NCI-H748 treated with DMSO at 0.1 percent for 48 hours (cell line): ENCODE measurements around the gene SPNS2.

Experiments
- DNase-seq: peaks from one replicate; lab custom pipeline; 2025; lab: John Stamatoyannopoulos, UW

Gene SPNS2

DNA sequence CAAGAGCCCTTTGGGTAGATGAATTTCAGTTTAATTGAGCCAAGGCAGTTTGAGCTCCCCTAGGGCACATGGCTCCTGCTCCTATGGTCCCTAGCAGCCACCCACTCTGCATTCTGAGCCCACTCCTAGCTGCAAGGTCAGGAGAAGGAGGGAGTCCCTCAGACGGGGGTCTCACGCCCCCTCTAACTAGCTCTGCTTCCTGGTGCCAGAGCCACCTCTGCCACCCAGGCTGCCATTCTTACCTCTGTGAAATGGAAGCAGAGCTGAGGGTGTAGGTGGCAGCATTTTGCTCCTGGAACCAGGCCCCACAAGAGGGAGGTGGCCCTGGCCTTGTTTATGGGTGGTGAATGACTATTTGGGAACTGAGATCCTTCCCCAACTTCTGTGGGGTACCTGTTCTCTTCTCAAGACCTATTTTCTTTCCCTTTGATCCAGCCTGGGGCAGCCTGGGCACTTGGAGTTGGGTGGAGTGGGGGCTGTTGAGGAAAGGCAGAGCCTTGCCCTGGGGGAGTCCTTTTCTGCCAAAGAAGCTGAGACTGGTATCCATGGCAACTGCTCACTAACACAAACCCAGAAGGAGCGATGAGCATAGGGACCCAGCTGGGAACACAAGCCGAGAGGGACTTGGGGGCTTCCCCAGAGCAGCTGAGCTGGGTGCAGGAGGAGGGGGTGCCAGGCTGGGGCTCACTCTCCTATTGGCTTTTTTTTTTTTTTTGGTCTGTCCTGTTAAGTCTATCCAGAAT, 4.8 kb downstream of the SPNS2 start:
- DNase-seq = no peak

DNA sequence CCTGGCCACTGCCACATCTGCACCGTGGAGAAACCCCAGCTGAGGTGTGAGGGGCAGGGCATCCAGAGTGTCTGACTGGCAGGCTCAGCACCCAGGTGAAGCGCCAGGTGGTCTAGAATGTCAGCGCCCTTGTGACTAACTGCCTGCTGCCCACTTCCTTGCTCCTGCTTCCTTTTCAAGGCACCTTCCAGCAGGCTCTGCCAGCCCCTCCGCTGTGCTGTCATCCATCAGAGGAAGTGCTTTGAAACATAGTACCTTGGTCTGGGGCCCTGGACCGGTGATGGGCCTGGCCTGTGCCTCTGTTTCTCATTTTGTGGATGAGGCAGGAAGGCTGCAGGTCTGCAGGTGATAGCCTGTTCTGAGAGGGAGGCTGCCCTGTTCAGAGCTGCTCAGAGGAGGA, 5.5 kb downstream of the SPNS2 start:
- no peak for DNase-seq

DNA sequence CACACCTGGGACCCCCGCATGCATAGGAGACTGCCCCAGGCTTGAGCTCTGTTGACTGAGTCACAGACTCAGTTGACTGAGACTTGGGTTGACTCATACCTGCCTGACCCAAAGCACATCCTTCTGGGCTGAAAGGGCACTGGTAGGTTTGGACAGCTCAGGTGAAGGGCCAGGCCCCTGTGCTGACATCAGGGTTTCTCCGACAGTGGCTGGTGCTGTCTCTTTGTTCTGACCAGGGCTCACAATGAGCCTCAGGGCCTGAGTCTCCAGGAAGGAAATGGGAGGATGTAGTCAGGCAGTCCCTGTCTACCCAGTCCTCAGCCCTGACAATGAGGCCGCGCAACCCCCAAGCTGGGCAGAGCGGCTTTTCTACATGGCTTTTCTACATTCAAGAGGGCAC, 6.5 kb downstream of the SPNS2 start:
- DNase-seq = no peak

DNA sequence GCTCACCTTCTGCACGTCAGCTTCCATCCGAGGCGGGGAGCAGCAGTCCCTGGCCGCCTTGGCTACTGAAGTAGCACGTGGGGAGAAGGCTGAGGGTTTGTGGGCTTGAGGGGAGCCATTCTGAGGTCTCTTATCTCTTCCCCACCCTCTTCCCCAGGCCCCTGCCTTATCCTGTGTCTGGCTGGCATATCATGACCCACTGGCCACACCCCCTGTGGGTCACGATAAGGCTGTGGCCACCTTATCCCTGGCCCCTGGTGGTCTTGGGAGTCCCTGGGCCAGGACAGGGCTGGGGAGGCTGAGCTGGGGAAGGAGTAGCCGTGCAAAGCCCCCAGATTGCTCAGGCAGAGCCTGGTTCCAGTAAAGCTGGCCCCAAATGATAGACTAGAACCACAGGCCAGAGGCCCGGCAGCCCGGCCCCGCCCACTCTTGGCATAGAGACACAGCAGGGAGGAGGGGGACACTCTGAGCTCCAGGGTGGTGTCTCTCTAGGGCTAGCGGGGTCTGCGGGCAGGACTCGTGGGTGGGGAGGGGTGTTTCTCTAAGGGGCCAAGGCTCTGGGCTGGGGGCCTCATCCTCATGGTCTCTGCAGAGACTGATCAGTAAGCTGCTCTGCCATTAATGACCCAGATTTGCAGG, 7.6 kb downstream of the SPNS2 start:
- DNase-seq = no peak

DNA sequence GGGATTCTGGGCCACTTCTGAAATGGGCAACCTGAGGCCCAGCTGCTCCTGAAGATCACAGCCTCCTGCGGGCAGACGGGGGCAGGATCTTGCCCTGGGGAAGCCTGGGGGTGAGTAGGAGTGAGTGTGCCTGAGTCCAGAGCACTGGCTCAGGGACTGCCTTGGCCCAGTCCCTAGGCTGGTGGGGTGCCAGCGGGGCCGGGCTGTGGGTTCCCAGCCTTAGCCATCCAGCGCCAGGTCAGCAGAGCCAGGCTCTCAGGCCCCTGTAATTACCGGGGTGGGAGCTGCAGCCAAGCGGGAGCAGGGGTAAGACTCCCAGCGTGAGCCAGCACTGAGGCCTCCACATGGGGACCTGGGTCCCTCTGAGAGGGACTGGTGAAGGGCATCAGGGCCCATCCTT, 8.2 kb downstream of the SPNS2 start:
- DNase-seq = no peak

DNA sequence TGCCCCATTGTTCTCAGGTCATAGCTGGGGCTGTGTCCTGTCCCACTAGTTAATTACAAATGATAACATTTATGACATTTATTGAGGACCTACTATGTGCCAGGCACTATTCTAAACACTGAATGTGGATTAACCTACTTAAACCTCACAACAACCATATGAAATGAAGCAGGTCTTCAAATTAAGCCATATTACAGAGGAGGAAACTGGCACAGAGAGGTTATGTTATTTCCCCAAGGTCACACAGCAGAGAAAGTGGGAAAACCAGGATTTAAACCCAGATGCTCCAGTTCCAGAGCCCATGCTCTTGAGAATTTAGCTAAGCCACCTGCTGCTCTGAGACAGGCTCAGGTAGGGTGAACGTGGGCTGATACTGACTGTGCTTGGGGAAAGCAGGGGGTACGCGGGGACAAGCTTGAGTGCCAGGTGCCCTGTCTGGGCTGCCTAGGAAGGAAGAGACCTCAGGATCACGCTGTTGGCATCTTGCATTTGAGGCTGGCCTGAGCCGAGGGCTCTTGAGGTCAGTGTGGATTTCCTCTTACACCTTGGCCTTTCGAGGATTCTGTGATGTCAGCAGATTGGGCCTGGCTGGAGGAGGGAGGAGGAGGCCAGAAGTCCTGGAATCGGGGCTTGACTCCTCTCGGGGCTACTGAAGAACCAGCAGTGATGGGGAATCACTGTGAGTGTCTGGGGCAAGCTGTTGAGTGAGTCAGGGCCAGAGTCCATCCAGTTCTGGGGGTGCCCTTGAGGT, 8.9 kb downstream of the SPNS2 start:
- DNase-seq = no peak

DNA sequence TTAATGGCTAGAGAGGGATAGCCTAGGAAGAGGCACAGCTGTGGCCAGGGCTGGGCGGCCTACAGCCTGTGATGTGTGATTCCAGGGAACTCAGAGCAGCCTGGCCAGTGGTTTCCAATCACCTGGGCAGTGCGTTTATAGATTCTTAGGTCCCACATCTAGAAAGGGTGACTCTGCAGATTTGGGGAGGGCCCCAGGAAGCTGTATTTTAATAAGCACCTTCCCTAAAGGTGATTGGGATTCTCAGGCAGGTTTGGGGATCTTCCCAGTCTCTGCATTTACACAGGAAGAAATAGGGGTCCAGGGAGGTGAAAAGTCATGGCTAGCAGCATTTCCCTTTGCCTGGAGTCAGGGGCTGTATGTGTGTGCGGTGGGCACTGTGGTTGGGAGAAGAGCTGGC, 9.5 kb downstream of the SPNS2 start:
- no peak for DNase-seq

DNA sequence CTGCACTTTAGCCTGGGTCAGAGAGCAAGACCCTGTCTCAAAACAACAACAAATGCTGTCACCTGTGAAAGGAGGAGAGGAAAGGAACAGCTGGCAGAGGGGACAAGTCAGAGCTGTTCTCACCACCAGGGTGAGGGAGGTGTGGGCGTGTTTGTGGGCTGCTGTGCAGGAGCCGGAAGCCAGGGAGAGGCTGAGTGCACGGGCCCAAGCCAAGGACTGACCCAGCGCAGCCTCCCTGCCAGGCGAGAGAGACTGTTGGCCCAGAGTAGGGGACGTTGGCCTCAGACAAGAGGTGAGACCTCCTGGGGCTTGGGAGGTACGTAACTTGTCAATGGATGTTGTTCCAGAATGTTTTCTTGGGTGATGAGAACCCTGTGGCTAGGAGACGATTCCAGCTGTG, 10.7 kb downstream of the SPNS2 start:
- DNase-seq = no peak

DNA sequence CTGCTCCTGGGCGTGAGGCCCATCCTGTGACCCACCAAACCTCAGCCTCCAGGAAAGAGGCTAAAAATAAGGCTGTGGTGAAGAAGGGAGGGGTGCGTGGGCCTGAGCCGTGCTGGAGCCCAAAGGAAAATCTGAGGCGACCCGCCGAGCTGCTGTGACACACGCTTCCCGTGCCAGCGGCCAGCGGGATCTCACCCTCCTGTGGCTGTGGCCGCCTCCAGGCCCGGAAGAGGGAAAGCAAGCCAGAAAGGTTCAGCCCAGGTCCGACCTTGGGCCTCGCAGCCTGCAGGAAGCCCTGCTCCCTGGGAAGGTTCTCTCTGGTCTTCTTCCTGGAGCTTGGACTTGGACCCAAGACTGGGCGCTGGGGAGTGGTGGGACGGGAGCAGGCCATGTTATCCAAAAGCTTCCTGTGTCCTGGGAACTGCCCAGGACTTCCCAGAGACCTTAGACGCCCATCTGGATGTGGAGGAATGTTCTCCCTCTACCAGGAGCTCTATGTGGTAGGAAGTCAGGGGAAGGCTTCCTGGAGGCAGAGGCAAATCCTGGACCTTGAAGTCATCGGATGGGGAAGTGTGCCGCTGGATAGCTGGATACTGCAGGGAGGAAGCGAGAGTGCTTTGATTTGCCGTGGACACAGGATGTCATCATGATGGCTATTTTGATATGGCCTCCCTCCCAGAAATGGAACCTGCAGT, 11.4 kb downstream of the SPNS2 start:
- no peak for DNase-seq

DNA sequence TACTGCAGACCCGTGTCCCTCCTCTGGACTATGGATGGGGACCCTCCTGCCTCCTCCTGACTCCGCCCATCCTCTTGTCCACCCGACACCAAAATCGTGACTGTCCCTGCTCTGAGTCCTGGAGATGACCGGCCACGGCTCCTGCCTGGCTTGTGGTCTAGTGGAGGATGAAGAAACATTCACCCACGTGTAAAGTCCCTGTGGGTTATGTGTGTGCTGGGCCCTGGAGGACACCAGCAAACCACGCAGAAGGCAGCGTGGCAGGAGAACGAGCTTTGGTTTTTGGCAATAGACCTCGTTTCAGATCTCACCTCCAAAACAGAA, 11.9 kb downstream of the SPNS2 start:
- no peak for DNase-seq

DNA sequence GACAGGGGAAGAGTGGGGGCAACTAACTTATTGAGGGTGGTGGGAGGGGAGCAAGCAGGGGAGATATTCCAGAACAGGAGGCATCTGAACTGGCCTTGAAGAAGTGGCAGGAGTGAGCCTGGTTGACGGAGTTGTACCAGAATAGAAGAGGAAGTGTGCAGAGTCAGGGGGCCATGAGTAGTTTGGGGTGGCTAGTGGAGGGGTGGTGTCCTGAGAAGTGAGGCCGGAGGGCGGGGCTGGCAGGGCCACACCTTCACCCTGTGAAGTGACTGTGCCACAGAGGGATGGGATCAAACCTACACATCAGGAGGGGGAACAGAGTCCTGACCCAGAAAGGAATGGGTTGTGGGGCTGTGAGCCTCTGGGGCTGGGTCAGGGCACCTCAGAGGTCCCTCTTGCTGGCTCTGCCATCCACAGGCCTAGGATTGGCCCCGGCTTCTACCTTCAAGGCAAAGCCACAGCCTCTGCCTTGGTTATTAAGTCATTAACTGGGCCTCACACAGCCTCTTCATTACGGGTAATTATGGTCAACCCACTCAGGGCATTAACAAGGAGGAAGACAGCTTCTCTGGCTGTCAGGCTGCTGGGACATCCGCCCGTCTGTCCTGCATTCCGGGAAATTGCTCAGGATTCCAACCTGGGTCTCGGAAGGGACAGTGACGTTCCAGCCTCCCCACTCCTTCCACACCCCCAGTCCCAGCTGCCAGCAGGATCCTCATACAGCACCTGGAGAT, 12.7 kb downstream of the SPNS2 start:
- no peak for DNase-seq

DNA sequence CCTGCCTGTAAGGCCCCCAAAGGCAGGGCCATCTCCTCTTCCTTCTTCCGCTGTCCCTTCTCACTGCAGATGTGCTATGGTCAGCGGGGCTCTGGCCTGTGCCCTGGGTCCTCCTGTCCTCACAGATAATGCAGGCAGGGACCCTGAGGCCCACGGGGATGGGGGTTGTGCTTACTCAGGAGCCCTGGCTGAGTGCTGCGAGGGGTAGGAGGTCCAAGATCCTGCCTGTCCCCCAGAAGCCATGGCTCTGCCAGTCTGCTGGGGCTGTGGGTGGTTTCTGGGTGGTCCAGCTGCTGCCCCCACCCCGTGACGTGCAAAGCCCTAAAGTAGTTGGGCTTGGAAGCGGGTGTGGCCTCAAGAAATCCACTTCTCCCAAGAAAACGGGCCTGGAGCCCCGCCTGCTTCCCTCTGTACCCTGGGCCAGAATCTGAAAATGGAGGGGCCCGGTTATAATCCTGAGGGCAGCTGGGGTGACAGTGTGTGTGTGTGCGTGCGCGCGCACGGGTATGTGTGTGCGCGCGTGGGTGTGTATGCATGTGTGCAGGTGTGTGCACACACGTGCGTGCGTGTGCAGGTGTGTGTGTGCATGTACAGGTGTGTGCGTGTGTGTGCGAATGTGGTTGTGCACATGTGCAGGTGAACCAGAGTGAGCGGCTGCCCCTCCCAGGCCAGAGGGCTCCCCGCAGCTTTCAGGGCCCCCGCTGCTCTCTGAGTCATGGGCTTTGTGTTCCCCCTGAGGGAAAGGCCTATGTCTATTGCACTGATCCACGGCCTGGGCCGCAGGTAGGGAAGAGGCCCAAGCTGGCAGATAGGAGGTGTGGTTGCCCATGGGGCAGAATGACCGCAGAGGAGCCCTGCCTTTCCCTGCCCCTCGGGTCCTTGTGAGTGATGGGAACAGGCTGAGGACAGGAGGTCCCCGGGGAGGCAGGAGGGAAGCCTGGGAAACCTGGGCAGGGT, 13.8 kb downstream of the SPNS2 start:
- DNase-seq = no peak

DNA sequence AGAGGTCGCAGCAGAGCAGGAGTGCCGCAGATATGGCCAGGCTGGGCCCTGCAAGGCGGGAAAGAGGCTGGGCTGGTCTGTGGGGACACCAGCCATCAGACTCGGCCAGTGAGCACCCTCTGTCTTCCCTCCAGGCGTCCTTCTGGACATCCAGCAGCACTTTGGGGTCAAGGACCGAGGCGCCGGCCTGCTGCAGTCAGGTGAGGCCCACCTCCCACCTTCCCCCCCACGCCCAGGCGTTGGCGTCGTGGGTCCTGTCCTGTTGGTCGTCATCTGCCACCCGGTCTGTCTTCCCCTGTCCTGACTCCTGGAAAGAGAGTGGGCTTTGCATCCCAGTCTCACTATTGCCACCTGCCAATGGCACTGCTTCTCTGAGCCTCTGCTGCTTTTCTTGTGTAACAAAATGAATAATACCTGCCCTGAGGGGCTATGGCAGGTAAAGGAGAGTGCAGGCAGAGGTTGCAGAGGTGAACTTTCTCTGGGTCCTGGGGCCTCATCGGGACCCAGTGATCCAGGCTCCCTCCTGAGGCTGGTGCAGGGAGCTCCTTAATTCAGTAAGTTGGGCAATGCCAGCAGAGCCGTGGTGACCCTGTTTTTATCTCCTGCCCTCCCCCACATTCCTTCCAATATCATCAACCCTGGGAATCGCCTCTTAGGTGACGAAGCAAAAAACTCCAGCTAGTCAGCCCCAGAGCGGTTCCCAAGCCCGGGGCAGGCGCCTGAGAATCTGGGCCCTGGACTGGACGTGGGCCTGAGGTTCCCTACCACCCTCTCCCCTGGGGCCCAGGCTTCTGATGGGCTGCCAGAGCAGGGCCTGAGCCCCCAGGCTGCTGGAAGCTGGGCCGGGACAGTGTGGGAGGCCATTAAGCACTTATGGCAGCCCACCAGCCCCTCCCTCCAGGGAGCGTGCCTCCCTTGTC, 14.7 kb downstream of the SPNS2 start:
- DNase-seq = no peak

DNA sequence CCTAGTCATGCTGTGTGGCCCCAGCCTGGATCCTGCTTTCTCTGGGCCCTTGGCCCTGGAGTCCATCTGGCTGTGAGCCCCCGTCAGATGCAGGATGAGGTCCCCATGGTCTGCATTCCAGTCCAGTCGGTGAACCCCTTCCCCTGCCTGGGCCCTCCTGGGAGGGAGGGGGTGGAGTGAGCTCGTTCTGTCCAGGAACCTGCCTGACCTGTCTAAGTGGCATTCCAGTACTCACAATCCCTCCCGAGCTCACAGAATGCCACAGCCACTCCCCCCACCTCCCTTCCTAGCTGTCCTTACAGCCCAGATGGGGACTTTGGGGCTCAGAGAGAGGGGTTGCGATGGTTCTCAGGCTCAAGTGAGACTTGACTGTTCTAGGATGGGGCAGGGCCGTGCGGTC, 15.5 kb downstream of the SPNS2 start:
- DNase-seq = no peak

DNA sequence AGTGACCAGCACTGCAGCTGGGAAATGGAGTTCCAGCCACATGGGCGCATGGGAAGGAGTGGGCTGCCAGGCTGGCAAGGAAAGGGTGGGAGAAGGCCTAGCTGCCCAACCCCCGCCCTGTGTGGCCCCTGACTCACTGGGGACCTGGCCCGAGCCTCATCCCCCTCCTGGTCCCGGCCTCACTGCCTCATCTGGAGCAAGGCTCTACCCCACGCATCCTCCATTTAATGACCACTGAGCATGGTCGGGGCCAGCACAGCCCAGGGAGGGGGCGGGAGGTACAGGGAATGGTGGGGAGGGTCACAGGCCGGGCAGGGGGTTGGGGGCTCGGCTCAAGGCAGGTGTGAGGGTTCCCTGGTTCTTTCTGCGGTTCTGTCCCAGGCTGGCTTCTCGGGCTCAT, 16.1 kb downstream of the SPNS2 start:
- DNase-seq = no peak

DNA sequence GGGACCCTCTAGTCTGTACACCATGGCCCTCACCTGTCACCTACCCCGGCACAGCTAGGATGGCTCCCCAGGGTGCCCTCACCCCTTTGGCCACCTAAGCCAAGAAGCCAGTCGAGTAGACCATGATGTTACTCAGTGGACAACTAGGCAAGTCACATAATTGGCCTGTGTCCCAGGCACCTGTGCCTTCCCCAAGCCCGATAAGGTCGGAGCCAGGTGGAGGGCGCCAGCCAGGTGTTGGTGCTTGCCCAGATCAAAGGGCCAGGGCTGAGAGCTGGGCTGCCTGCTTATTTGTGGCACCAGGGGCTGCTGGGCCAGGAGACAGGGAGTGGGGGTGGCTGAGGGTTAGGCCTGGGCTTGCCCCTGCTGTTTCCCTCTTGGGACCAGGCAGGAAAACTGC, 16.8 kb downstream of the SPNS2 start:
- no peak for DNase-seq

DNA sequence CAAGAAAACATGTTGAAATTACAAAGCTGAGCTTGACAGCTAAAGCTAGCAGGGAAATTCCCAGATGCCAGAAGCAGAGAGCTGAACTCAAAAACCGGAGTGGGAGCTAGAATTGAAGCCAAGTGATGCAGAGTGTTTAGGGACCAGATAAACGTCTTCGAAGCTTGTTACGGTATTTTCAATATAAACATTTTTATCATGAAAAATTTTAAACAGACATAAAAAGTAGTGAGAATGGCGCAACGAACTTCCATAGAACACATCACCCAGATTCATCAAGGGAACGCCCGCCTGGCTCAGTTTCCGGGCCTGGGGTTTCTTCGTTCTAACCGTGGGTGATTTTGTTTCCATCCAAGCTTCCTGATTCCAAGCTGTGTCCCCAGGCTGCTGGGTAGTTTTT, 18.1 kb downstream of the SPNS2 start:
- no peak for DNase-seq

DNA sequence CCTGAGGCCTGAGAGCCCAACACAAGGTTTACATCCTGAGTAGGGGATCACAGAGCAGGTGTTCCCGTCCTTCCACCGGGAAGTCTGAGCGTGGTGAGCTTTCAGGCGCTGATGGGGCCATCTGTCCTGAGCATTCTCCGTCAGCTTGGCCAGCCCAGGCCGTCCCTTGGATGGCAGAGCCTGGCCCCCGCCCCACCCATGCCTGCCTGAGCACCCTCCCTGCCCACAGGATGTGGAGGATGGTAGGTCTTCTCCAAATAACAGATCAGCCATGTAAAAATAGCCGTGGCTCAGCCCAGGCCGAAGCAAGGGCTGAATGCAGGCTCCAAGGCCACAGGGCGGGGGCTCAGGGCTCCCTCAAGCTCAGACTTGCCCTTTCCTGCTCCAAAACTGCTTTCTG, 20.2 kb downstream of the SPNS2 start:
- DNase-seq = no peak

DNA sequence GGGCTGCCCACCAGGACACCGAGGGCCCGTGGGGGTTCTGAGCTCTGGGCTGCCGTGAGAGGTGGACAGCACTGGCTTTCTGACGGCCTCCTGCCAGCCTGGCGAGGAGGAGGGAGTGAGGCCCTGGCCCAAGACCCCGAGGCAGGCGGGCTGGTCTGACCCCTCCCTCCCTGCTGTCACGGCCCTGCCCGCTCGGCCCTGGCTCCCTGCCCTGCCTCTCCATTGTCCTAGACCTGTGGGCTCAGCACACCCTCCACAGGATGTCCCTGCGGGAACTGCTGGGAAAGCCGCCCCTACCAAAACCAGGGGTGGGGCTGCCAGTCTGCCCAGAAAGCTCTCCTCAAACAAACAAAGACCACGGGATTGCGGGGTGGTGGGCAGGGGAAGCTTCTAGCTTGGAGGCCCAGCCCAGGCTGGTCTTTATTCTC, 20.7 kb downstream of the SPNS2 start:
- no peak for DNase-seq
